Neural crest cell (in vitro differentiated cells): ENCODE measurements around the gene KCND1. TPM values are rescaled to one million over a fixed set of nuclear protein-coding genes. Genes with fewer than 3 reads are reported as not detected.

ENCODE experiments used
- DNase-seq: peaks from one replicate; pipeline ENCODE4 v3.0.0; 2021; ENCODE audit warnings: low read depth, mixed read lengths, low spot score
- H3K27ac Mint-ChIP-seq: one replicate; pipeline ENCODE4 v1.8.0; 2021; ENCODE audit warnings: mild to moderate bottlenecking, mixed read lengths; ENCODE audit not compliant: unreplicated experiment
- H3K27me3 Mint-ChIP-seq: 2 replicates; pipeline ENCODE4 v1.8.0; 2021; ENCODE audit warnings: low read depth, mild to moderate bottlenecking, mixed read lengths
- H3K36me3 Mint-ChIP-seq: 2 replicates; pipeline ENCODE4 v1.8.0; 2021; ENCODE audit warnings: low read depth, mild to moderate bottlenecking, mixed read lengths
- H3K4me1 Mint-ChIP-seq: 2 replicates; pipeline ENCODE4 v1.8.0; 2021; ENCODE audit warnings: mixed read lengths
- H3K4me3 Mint-ChIP-seq: one replicate; pipeline ENCODE4 v1.8.0; 2021; ENCODE audit warnings: mild to moderate bottlenecking, mixed read lengths
- H3K9me3 Mint-ChIP-seq: 2 replicates; pipeline ENCODE4 v1.8.0; 2021; ENCODE audit warnings: mixed read lengths
- total RNA-seq: library from RNA; stranded (reverse); gene quantifications from 2 replicates; pipeline ENCODE4 v1.2.1, GENCODE V29; 2021
- TF ChIP-seq, protein P1 (sequence below): fragments of 200-600 bp; sonication (generic); conservative IDR thresholded peaks from 2 replicates; pipeline ENCODE4 v1.5.0; 2021; ENCODE audit warnings: antibody characterized with exemption, mild to moderate bottlenecking

Gene KCND1
- total RNA-seq, 1 donor from 2014 or later: 1.2 TPM

DNA sequence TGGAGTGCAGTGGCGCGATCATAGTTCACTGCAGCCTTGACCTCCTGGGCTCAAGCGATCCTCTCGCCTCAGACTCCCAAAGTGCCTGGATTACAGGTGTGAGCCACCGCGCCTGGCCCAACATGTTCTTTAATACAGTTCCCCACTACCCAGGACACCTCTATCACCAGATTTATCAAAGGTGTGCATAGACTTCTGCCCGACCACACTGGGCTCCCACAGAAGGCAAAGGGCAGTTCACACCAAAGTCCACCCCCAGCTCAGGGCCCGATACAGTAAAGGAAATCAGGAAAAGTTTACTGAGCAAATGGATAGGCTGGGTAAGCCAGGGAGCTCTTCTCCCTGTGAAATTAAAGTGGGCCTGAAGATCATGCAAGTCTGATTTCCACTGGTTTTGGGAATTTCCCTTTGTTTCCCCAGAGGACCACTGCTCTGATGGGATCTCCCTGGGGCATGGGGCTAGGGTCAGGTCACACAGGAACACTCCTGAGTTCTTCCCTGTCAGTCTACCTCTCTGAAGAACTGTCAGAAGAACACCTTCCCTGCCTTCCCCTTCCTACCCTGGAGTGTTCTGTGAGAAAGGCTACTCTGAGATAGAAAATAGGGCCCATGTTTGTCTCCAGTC lies 35.1 kb downstream of the KCND1 start:
- H3K27me3 Mint-ChIP-seq: no peaks in the 10 kb centered on the region
- TF ChIP-seq, protein P1, sequence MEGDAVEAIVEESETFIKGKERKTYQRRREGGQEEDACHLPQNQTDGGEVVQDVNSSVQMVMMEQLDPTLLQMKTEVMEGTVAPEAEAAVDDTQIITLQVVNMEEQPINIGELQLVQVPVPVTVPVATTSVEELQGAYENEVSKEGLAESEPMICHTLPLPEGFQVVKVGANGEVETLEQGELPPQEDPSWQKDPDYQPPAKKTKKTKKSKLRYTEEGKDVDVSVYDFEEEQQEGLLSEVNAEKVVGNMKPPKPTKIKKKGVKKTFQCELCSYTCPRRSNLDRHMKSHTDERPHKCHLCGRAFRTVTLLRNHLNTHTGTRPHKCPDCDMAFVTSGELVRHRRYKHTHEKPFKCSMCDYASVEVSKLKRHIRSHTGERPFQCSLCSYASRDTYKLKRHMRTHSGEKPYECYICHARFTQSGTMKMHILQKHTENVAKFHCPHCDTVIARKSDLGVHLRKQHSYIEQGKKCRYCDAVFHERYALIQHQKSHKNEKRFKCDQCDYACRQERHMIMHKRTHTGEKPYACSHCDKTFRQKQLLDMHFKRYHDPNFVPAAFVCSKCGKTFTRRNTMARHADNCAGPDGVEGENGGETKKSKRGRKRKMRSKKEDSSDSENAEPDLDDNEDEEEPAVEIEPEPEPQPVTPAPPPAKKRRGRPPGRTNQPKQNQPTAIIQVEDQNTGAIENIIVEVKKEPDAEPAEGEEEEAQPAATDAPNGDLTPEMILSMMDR: no peak
- H3K9me3 Mint-ChIP-seq: peaks cover 3% of the 10 kb centered on the region
- no peak overlapping the region for H3K27ac Mint-ChIP-seq
- H3K4me1 Mint-ChIP-seq: peaks cover 9% of the 10 kb centered on the region
- peaks cover 10% of the 10 kb centered on the region for H3K36me3 Mint-ChIP-seq
- DNase-seq: no peak
- H3K4me3 Mint-ChIP-seq: no peak overlapping the region

DNA sequence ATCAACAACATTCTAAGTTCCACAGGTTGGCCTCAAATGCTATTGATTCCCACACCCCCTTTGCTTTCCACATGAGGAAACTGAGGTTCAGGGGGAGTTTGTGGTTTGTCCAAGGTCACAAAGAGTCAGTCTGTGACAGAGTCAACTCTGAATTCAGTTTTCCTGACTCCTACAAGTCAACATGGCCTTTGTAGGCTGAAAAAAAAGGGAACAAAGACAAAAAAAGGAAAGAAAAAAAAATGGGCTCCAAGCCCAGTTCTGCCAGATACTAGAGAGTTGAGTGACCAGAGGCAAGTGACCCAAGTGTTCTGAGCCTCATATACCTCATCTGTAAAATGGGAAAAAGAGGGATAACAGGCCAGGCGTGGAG lies 36.4 kb downstream of the KCND1 start:
- Mint-ChIP-seq H3K36me3 (peaks cover 13% of the 10 kb centered on the region), H3K4me1 (peaks cover 8% of the 10 kb centered on the region), H3K9me3 (peaks cover 3% of the 10 kb centered on the region), H3K4me3 (no peak overlapping the region), H3K27me3 (no peaks in the 10 kb centered on the region), H3K27ac (no peak overlapping the region)
- TF ChIP-seq, protein P1: no peak
- no peak for DNase-seq

DNA sequence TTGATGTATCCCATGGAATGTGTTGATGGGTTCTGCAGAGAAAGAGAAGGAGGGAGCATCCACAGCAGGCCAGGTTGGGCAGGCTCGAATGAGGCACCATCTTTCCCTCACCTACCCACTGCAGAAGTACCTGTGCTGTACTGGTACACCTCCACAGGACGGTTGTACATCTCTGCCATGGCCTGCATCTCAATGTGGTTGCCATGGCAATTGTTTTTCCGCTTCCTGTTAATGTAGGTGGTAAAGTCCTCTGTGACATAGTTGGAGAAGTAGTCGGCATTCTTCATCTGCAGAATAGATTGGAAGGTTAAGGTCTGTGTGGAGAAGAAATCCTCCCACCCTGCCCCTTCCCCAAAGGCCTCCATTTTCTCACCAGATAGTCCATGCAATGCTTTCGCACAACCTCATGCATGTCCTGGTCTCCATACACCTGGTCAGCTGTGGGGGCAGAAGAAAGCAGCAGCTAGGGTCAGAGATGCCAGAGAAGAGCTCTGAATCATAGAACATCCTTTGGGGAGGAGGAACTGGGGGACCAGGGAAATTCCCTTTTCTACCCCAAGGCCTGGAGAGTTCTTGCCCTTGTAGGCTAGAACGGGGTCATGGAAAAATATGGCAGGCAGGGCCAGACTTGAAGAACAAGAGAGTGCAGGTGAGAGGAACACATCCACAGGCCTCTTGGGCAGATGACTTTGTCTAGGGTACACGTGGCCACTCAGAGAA lies 36.9 kb downstream of the KCND1 start:
- H3K27me3 Mint-ChIP-seq: no peaks in the 10 kb centered on the region
- TF ChIP-seq, protein P1: no peak
- no peak overlapping the region for H3K27ac Mint-ChIP-seq
- H3K36me3 Mint-ChIP-seq: peaks cover 16% of the 10 kb centered on the region
- H3K9me3 Mint-ChIP-seq: peaks cover 3% of the 10 kb centered on the region
- DNase-seq: no peak
- peaks cover 8% of the 10 kb centered on the region for H3K4me1 Mint-ChIP-seq
- no peak overlapping the region for H3K4me3 Mint-ChIP-seq

DNA sequence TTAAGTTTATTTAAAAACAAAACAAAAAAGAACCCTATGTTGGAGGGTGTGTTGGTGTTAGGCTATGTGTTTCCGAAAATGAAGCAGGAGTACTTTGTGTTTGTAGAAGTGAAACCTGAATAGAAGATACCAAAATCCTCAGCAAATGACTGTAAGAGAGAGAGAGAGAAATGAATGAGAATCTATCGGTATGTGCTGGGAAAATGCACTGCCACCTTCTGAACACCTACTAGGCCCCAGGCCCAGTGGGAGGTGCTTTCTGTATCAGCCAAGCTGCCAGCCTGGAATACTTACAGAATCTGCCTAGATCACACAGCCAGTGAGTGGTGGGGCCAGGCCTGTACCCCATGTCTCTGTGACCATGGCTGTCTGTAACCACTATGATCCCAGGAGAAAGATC lies 37.9 kb downstream of the KCND1 start:
- peaks cover 8% of the 10 kb centered on the region for H3K4me1 Mint-ChIP-seq
- no peak overlapping the region for H3K4me3 Mint-ChIP-seq
- TF ChIP-seq, protein P1: no peak
- no peak for DNase-seq
- H3K9me3 Mint-ChIP-seq: peaks cover 3% of the 10 kb centered on the region
- peaks cover 16% of the 10 kb centered on the region for H3K36me3 Mint-ChIP-seq
- H3K27me3 Mint-ChIP-seq: no peaks in the 10 kb centered on the region
- no peak overlapping the region for H3K27ac Mint-ChIP-seq

DNA sequence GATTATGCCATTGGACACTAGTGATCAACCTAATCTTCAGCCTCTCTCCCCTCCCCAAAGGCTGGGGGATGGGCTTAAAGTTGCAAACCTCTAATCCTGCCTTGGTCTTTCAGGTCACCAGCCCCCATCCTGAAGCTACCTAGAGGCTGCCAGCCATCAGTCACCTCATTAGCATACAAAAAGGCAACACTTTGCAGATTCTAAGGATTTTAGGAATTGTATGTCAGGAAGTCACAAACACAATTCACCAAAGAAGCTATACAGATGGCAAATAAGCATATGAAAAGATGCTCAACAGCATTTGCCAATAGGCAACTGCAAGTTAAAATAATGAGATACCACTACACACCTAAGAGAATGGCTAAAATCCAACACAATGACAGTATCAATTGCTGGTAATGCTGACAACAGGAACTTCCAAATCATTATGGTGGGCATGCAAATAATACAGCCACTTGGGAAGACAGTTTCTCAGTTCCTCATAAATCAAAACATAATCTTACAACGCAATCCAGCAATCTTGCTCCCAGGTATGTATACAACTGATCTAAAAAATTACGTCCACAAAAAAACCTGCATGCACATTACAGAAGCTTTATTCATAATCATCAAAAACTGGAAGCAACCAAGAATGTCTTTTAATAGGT lies 43.8 kb downstream of the KCND1 start:
- Mint-ChIP-seq H3K27ac (no peak overlapping the region), H3K9me3 (peaks cover under 1% of the 10 kb centered on the region), H3K4me1 (peaks cover 12% of the 10 kb centered on the region), H3K27me3 (no peaks in the 10 kb centered on the region), H3K36me3 (peaks cover 19% of the 10 kb centered on the region), H3K4me3 (no peak overlapping the region)
- TF ChIP-seq, protein P1: no peak
- DNase-seq: no peak
